ENCODE results near the gene FRMPD4. TPM values are rescaled to one million over a fixed set of nuclear protein-coding genes. Genes with fewer than 3 reads are reported as not detected.

The FRMPD4 gene
- total RNA-seq, 1 experiment from 2014 or later: not detected

DNA sequence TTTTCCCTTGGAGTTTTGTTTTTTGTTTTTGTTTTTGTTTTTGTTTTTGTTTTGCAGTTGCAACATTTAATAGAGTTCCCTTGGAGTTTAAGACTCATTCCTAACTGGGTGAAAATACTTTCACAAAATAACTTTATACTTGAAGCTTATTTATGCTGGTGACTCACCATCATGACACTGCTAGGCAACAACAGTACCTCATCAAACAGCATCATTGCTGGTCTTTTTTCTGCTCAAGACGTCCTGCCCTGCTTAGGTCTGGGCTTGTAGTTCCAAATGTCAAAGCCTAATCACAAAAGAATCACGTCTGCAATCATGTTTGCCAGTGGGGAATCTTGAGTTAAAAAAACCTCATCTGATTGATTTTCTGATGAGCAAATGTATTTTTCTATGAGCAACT lies 547.3 kb downstream of the FRMPD4 start:
- in situ Hi-C loops (cut with HindIII; ENCODE audit: low sequenced_read_pairs): no loop called here
- DNase-seq (ENCODE audit: low spot score): no peak

DNA sequence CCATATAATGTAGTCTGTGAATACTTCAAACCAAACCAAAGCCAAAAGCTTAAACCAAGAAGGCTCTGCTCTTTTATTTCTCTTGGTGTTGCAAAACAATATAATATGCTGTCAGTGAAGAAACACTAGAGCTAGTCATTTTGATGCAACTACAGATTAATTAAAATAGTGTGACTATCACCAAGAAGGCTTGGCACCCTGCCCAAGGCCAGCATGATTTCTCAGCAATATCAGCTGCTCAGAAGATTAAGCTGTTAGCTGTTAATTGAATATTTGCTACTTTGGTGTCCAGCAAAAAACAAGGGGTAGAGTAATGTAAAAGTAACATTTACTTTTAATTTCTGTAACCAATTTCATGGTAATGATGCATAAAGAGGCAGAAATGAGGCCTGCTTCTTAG lies 548.1 kb downstream of the FRMPD4 start:
- in situ Hi-C loops (cut with HindIII; ENCODE audit: low sequenced_read_pairs): no loop called here

DNA sequence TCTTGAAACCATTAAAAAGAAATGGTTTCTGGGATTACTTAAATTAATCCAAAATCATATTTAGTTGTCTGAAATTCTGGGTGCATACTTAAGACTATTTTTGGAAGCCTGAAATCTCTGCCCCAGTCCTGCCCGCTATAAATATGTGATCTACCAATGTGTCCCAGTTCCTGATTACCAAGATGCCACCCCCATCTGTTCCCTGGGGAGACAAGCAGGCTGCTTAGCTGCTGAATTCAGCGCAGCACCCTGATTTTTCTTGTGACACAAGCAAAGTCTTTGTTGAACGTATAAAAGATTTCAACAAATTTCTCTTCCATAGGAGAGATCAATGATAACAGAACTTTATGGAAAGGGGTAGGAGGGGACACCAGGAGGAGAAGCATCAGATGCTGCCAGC lies 552.4 kb downstream of the FRMPD4 start:
- in situ Hi-C loops (cut with HindIII; ENCODE audit: low sequenced_read_pairs): no loop called here
- no peak for DNase-seq (ENCODE audit: low spot score)

More for the DNA sequence above, 548.1 kb downstream of the FRMPD4 start:
- no peak for DNase-seq (ENCODE audit: low spot score)

DNA sequence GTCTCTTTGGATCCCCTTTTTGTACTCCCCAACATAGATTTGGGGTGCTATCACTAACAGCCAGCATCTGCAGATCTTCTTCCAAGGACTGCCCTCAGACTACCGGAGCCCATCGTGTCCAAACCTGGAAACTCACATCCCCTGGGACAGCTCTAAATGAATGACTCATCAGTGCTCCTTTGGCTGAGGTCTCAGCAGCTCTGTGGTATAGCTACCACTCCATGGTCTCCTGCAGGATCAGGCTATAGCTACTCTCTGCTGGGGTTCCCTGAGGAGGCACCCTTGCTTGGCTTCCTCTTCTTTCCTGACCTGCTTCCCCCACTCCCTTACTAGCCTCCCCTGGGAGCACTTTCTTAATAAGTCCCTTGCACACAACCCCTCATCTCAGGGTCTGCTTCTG lies 555.5 kb downstream of the FRMPD4 start:
- in situ Hi-C loops (cut with HindIII; ENCODE audit: low sequenced_read_pairs): no loop called here
- DNase-seq (ENCODE audit: low spot score): no peak

DNA sequence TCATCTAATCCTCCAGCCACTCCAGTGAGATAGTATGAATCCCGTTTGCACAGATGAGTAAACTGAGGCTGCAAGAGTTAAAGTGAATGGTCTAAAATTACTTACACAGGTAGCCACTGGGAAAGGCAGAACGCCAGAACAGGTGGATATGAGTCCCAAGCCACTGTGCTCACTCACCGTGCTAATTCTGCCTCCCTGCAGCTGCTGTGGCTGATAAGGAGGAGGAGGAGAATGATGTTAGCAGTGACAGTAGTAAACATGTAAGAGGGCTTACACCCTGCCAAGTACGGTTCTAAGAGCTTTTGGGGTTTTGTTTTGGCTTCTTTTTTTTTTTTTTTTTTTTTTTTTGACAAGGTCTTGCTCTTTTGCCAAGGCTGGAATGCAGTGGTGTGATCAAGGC lies 562.5 kb downstream of the FRMPD4 start:
- in situ Hi-C loops (cut with HindIII; ENCODE audit: low sequenced_read_pairs): no loop called here
- DNase-seq (ENCODE audit: low spot score): no peak

DNA sequence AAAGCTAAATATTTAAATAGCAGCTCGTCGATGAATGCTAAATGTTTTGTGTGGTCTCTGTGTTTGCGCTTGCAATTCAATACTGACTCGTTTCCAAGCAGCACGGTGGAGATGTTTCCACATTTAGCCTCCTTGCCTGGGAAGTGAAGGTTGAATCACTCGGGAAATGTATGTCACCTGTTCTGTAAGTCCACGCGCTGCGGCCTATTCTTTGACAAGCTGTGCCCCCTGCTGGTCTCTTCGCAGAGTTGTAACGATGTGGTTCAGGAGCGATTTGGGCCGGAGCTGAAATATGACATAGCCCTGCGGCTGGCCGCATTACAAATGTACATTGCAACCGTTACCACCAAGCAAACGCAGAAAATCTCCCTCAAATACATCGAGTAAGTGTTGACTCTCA lies 563.4 kb downstream of the FRMPD4 start:
- DNase-seq (ENCODE audit: low spot score): peak; percentile 34
- in situ Hi-C loops (cut with HindIII; ENCODE audit: low sequenced_read_pairs): no loop called here

DNA sequence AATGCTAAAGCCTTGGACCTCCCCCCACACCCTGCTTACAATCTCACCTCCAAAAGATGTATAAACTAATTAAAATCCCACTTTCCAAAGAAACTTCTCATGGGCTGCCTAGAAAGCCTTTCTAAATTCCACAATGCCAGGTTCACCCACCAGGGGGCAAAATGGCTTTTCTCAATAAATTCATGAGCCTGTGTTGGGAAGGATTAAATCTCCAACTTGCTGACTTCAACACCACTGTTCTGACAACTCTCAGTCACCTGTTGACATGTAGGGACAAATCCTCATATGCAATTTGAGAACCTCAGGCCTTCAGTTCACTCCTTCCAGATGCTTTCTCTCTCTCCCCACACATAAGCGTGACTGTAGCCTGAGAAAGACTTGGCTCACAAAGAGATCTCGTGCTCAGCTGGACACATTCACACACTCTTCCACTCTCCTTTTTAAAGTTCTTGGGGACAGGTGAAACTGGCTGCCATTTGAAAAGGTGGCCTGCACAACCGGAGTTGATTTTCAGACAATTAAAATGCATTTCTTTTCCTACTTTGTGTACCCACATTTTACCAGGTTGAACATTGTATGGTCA lies 564.3 kb downstream of the FRMPD4 start:
- no peak for DNase-seq (ENCODE audit: low spot score)
- in situ Hi-C loops (cut with HindIII; ENCODE audit: low sequenced_read_pairs): no loop called here

DNA sequence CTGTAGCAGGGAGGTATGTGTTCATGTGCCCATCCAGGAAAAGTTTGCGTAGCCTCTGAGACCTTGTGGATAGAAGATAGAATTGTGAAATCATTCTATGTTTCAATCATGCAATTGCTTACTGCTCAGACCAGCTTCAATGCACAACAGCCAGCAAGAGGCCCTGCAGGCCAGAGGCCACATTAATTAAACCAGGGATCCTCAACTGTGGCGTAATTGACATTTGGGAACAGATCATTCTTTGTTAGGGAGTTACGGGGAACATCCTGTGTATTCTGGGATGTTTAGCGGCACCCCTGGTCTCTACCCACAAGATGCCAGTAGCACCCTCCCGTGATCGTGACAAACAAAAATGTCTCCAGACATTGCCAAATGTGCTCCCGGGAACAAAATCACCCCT lies 566.4 kb downstream of the FRMPD4 start:
- no peak for DNase-seq (ENCODE audit: low spot score)
- in situ Hi-C loops (cut with HindIII; ENCODE audit: low sequenced_read_pairs): no loop called here

DNA sequence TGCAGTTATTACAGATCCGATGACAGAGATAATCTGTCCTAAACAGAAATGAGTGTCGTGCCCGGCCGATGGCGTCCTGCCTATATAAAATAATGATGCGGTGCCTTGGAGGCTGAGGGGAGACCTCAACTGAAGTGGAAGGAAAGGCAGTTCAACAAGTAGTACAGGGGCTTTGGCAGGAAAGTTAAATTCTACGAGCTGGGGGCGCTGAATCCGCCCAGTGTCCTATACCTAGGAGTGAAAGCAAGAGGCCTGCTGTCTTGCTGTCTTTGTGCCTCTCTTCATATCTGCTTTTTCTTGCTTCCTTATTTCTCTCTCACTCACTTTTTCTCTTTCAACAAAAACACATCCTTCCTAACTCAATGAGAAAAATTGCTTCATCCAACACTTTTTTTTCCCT lies 570.8 kb downstream of the FRMPD4 start:
- in situ Hi-C loops (cut with HindIII; ENCODE audit: low sequenced_read_pairs): no loop called here
- no peak for DNase-seq (ENCODE audit: low spot score)

DNA sequence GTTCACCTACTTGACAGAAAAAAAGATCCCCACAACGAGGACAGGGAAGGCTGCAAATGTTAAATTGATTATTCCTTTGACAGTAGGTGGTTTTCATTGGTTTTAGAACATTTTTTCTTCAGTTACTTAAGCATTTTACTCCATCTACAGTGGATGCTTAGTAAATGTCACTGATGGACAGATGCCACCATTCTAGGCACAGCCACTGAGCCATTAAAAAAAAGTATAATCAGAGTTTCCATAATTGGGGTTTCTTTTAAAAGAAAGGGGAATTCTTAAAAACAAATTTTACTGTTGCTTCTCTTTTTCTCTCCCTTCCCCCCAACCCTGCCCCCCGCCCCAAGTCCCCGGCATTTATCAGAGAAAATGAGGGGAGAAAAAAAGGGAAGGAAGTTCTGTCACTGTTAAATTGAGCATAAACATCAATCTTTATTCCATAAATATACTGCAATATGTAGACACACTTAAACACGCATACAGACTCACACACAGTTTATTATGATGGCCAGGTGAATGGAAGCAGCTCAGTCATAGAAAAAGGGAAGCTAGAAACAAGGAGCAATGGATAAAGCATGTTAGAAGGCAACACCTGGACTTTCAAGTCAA lies 573.3 kb downstream of the FRMPD4 start:
- no peak for DNase-seq (ENCODE audit: low spot score)
- in situ Hi-C loops (cut with HindIII; ENCODE audit: low sequenced_read_pairs): no loop called here

DNA sequence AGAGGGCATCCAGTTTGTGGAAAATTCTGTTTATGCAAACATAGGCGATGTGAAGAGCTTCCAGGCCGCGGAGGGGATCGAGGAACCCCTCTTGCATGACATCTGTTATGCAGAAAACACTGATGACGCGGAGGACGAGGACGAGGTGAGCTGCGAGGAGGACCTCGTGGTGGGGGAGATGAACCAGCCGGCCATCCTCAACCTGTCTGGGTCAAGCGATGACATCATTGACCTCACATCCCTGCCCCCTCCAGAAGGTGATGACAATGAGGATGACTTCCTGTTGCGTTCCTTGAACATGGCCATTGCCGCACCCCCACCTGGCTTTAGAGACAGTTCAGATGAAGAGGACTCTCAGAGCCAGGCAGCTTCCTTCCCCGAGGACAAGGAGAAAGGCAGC lies 578.3 kb downstream of the FRMPD4 start:
- DNase-seq (ENCODE audit: low spot score): no peak
- in situ Hi-C loops (cut with HindIII; ENCODE audit: low sequenced_read_pairs): no loop called here

DNA sequence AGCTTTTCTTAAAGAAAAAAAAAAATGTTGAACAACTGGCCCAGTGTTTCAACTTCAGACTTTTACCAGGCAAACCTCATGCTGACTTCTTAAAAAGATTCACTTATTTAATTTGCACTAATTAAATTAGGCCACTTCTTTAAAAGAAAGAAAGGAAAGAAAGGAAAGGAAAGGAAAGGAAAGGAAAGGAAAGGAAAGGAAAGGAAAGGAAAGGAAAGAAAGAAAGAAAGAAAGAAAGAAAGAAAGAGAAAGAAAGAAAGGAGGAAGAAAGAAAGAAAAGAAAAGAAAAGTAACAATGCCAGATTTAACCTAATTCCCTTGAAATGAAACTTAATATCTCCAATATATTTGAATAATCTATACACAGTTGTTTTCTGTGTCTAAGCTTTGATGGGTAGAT lies 581.6 kb downstream of the FRMPD4 start:
- no peak for DNase-seq (ENCODE audit: low spot score)
- in situ Hi-C loops (cut with HindIII; ENCODE audit: low sequenced_read_pairs): no loop called here

DNA sequence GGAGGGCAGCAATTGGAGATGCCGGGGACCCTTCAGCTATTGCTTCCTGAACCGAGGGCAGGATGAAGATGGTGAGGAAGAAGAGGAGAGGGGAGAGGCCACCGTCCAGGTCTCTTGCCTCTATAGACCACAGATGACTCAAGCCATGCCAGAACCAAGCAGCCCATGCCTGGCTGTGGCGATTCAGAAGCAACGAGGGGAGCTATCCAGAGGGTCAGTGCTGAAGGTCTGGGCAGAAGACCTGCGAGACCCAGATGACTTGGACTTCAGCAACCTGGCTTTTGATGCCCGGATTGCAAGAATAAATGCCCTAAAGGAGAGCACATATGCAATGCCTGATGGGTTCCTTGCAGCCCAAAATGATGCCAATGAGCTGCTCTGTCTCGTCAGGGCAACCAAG lies 582.8 kb downstream of the FRMPD4 start:
- no peak for DNase-seq (ENCODE audit: low spot score)

DNA sequence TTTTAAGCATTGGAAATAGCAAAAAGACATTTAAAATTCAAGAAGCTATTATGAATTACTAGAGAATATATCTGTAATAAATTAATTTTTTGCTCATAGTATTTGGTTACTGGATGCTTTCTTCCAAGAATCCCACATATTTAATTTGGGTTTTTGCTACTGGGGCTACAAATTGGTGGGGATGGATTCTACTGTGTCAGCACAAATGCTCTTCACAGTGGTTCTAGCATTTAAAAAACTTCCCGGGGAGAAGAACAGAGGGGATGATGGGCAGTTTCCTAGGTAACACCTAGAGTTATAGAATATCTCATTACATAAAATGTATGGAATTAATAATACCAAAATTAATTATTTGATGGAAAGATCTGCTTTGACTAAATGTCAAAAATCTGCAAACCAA lies 584.0 kb downstream of the FRMPD4 start:
- in situ Hi-C loops (cut with HindIII; ENCODE audit: low sequenced_read_pairs): no loop called here
- no peak for DNase-seq (ENCODE audit: low spot score)

More for the DNA sequence above, 582.8 kb downstream of the FRMPD4 start:
- in situ Hi-C loops (cut with HindIII; ENCODE audit: low sequenced_read_pairs): no loop called here

DNA sequence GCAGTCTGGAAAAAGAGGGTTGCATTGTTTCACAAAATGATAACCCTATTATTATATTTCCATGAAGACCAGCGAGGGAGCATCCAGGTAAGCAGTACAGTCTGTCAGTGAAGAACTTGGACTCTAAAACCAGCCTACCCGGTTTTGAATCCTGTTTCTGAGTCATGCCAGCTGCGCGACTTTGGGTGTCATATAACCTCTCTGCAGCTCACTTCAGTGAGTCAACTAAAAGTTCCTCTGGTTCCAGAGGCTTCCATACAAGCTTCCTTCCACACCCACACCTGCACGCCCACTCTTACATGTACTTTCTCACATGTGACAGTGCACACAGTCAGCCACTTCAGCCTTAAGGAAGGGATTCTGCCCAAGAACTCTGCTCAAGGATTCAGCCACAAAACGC lies 603.1 kb downstream of the FRMPD4 start:
- in situ Hi-C loops (cut with HindIII; ENCODE audit: low sequenced_read_pairs): no loop called here
- no peak for DNase-seq (ENCODE audit: low spot score)

DNA sequence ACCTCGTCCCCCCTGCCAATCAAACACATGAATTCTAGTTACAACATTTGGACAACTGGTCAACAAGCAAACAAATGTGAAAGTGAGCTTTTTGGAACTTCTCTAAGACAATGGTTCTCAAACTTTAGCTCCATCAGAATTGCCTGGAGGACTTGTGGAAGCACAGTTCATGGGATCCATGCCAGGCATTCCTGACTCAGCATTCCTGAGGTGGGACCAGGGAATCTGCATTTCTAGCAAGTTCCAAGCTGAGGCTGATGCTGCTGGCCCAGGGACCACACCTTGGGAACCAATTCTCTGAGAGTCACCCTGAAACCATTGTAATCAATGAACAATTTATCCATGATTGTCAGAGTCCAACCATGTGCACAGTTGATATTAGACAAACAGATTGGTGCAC lies 609.2 kb downstream of the FRMPD4 start:
- in situ Hi-C loops (cut with HindIII; ENCODE audit: low sequenced_read_pairs): no loop called here

DNA sequence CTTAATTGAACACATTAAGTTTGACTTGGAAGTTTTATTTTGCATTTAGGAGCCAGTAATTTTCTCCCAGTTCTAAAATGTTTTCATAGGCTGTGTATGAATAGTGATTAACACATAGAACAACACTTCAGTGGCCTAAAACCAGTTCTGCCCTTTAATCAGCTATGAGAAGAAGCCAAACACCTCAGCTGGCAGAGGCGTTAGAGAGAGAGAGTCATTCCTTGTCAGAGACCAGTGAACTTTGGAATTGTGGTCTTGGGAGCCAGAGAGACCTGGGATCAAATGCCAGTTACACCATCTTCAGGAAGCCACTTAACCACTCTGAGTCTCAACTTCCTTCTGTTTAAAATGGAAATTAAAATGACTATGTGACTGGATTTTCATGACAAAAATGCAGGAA lies 613.6 kb downstream of the FRMPD4 start:
- in situ Hi-C loops (cut with HindIII; ENCODE audit: low sequenced_read_pairs): no loop called here
- DNase-seq (ENCODE audit: low spot score): no peak

More for the DNA sequence above, 609.2 kb downstream of the FRMPD4 start:
- no peak for DNase-seq (ENCODE audit: low spot score)

DNA sequence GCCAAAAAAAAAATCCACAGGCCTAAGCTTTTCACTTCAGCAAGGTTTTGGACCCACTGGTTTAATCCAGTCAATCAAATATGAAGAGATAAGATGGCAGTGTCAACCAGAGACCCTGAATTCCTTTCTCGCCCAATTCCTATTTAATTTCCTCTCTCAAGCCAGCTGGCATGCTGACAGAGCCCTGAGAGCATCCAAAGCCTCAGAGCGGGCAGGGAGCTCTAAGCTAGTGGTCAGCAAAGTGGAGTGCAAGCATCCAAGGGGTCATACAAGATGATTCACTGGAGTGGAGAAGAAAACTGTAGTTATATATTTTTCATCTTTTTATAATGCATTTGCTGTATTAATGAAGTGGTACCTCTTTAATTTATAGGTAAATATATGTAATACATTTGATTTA lies 615.1 kb downstream of the FRMPD4 start:
- DNase-seq (ENCODE audit: low spot score): no peak
- in situ Hi-C loops (cut with HindIII; ENCODE audit: low sequenced_read_pairs): no loop called here

DNA sequence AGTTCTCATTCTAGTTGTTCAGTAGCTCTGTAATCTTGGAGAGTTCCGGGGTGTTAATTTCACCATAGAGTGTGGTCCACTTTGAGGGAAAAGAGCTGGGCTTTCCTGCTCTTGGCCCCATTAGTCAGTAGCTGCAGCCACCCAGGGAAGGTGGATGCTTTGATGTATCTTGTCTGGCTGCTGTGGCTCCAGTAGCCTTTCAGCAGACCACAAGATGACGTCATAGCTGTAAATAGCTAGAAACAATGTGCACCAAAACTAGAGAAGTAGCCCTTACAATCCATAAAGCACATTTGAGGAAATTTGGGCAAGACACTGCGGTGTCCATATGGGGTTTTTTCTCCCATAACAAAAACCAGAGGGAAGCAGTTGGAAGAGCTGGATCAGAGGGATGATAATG lies 620.0 kb downstream of the FRMPD4 start:
- in situ Hi-C loops (cut with HindIII; ENCODE audit: low sequenced_read_pairs): no loop called here
- no peak for DNase-seq (ENCODE audit: low spot score)

DNA sequence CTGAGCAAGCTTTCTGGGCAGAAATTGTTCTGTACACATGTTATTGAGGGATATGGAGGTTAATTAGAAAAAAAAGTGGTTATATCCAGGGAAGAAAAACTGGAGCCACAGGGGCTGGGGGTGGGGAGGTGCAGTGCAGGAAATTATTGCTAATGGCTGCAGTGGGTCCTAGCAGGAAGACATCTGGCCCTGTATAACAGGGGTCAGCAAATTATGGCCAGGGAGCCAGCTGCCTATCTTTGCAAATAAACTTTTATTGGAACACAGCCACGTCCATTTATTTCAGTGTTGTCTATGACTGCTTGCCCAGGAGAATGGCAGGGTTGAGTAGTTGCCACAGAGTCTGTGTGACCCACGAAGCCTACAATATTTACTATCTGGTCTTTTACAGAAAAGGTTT lies 629.6 kb downstream of the FRMPD4 start:
- in situ Hi-C loops (cut with HindIII; ENCODE audit: low sequenced_read_pairs): no loop called here

DNA sequence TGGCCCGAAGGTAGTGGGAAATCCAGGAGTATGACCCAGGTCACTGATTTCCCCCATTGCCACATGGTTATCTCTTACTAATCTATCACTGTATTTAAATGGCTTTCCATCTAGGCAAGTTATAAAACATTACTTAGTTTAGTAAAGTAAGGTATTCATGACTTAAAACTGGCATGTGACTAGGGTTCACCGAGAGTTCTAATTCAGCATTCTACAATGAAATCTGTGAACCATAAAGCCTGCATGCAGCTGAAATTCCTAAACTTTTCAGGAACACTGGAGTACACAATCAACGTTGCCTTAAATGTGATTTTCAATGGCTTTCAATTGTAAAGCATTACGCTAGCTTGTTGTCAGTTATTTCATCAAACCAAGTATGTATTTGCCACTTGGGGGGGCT lies 630.2 kb downstream of the FRMPD4 start:
- DNase-seq (ENCODE audit: low spot score): no peak
- in situ Hi-C loops (cut with HindIII; ENCODE audit: low sequenced_read_pairs): no loop called here

More for the DNA sequence above, 629.6 kb downstream of the FRMPD4 start:
- no peak for DNase-seq (ENCODE audit: low spot score)
